Measurements from ENCODE around the gene PFDN1. TPM values are rescaled to one million over a fixed set of nuclear protein-coding genes. Genes with fewer than 3 reads are reported as not detected.
A peak's percentile ranks its signal among the peaks of the same experiment; 100 is the strongest.
"Not testable (repeated sequence)": the region's sequence is repeated elsewhere in the genome, so short reads cannot be mapped to it uniquely, and the experiment has no call there.

PFDN1 gene
- total and polyA plus RNA-seq, 8 donors, result 28.6 to 137 (median 74.2) TPM

GRCh38 chr5:140205952-140206351 lies 96.9 kb downstream of the PFDN1 start:
- Histone ChIP-seq H3K4me1 (peaks cover 40 to 76% (median 61%) of the 10 kb centered on the region in 4 donors), H3K9me3 (no peaks in the 10 kb centered on the region), H3K36me3 (peaks cover 8 to 57% (median 26%) of the 10 kb centered on the region in 4 donors), H3K4me3 (no peak overlapping the region), H3K27ac (peak overlapping the region; percentile 33 to 70 (median 59)), H3K27me3 (no peaks in the 10 kb centered on the region)
- WGBS, 5 donors, result 58 to 80% (median 66%) methylated on average over 4 of the region's 4 CpGs
- TF ChIP-seq POLR2AphosphoS5 (IDR thresholded peaks at IDR 0.05), result no peak
- TF ChIP-seq POLR2A (IDR thresholded peaks at IDR 0.05), result no peak
- TF ChIP-seq EP300 (IDR thresholded peaks at IDR 0.05), result no peak
- TF ChIP-seq CTCF (IDR thresholded peaks at IDR 0.05), result no peak
- peak in 1 of 2 donors; percentile 37 for DNase-seq
- intact Hi-C loops (cut with DNase I; ENCODE audit: low total_unique reads), result no loop called here

- Histone ChIP-seq H3K36me3 (peaks cover 8 to 49% (median 19%) of the 10 kb centered on the region in 4 donors), H3K9me3 (no peaks in the 10 kb centered on the region), H3K27ac (peak overlapping the region; percentile 41 to 70 (median 59)), H3K4me1 (peaks cover 40 to 83% (median 63%) of the 10 kb centered on the region in 4 donors), H3K27me3 (no peaks in the 10 kb centered on the region), H3K4me3 (no peak overlapping the region)
- 30 to 58% (median 36%) methylated on average over 2 of the region's 2 CpGs for WGBS, 5 donors
- TF ChIP-seq EP300 (IDR thresholded peaks at IDR 0.05) (no peak), POLR2A (IDR thresholded peaks at IDR 0.05) (no peak), CTCF (IDR thresholded peaks at IDR 0.05) (no peak), POLR2AphosphoS5 (IDR thresholded peaks at IDR 0.05) (no peak)
- DNase-seq, result no peak
- intact Hi-C loops (cut with DNase I; ENCODE audit: low total_unique reads), result no loop called here
These were observed 97.7 kb downstream of the PFDN1 start for GRCh38 chr5:140205216-140205615.

- WGBS, 5 donors, result 24 to 44% (median 33%) methylated on average over 2 of the region's 2 CpGs
- intact Hi-C loops (cut with DNase I; ENCODE audit: low total_unique reads), result no loop called here
These were observed 100.3 kb downstream of the PFDN1 start for GRCh38 chr5:140202610-140203009.

DNA sequence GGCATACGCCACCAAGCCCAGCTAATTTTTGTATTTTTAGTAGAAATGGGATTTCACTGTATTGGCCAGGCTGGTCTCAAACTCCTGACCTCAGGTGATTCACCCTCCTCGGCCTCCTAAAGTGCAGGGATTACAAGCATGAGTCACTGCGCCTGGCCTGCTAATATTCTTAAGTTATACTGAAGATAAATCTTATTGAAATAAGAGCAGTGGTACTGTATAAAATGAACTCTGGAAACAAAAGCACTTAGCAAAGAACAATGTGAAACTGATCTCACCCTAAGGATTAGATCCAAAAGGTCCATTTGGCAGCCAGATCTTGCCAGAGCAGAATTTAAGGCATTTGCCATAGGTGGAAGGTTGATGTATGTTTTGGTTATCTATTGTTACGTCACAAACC lies 100.8 kb downstream of the PFDN1 start:
- no peak for DNase-seq
- WGBS, 5 donors, result 39 to 62% (median 50%) methylated on average over 4 of the region's 4 CpGs
- Histone ChIP-seq H3K9me3 (no peaks in the 10 kb centered on the region), H3K4me3 (no peak overlapping the region), H3K36me3 (peaks cover 11 to 48% (median 37%) of the 10 kb centered on the region in 4 donors), H3K4me1 (peaks cover 40 to 94% (median 70%) of the 10 kb centered on the region in 4 donors), H3K27me3 (no peaks in the 10 kb centered on the region), H3K27ac (peak overlapping the region; percentile 34 to 78 (median 59))
- no peak for TF ChIP-seq POLR2AphosphoS5 (IDR thresholded peaks at IDR 0.05)
- no peak for TF ChIP-seq CTCF (IDR thresholded peaks at IDR 0.05)
- no peak for TF ChIP-seq POLR2A (IDR thresholded peaks at IDR 0.05)
- no peak for TF ChIP-seq EP300 (IDR thresholded peaks at IDR 0.05)
- intact Hi-C loops (cut with DNase I; ENCODE audit: low total_unique reads), result no loop called here

More at GRCh38 chr5:140202610-140203009, 100.3 kb downstream of the PFDN1 start:
- peaks cover 11 to 48% (median 34%) of the 10 kb centered on the region in 4 donors for H3K36me3 ChIP-seq
- no peak for TF ChIP-seq EP300 (IDR thresholded peaks at IDR 0.05)
- no peak for TF ChIP-seq CTCF (IDR thresholded peaks at IDR 0.05)
- no peak for TF ChIP-seq POLR2AphosphoS5 (IDR thresholded peaks at IDR 0.05)
- no peak for TF ChIP-seq POLR2A (IDR thresholded peaks at IDR 0.05)
- DNase-seq, result no peak
- H3K27me3 ChIP-seq, result no peaks in the 10 kb centered on the region
- peaks cover 40 to 94% (median 72%) of the 10 kb centered on the region in 4 donors for H3K4me1 ChIP-seq
- H3K4me3 ChIP-seq, result no peak overlapping the region
- H3K27ac ChIP-seq, result peak overlapping the region; percentile 34 to 78 (median 59)
- H3K9me3 ChIP-seq, result no peaks in the 10 kb centered on the region

- H3K27ac ChIP-seq; DNase-seq; H3K9me3 ChIP-seq; H3K27me3 ChIP-seq; intact Hi-C loops (cut with DNase I; ENCODE audit: low total_unique reads); H3K4me3 ChIP-seq: not testable (repeated sequence)
- Histone ChIP-seq H3K36me3 (peaks cover 9 to 47% (median 45%) of the 10 kb centered on the region in 4 donors), H3K4me1 (peaks cover 29 to 94% (median 53%) of the 10 kb centered on the region in 4 donors)
- WGBS, 5 donors, result 89 to 100% (median 95%) methylated on average over 1 of the region's 1 CpG
These were observed 104.0 kb downstream of the PFDN1 start for GRCh38 chr5:140198915-140199314.
